Measurements from ENCODE around the gene NIT1. TPM values are rescaled to one million over a fixed set of nuclear protein-coding genes. Genes with fewer than 3 reads are reported as not detected.

Gene NIT1
- polyA plus RNA-seq, 4 donors, result 29.1 to 59.8 (median 48.6) TPM

DNA sequence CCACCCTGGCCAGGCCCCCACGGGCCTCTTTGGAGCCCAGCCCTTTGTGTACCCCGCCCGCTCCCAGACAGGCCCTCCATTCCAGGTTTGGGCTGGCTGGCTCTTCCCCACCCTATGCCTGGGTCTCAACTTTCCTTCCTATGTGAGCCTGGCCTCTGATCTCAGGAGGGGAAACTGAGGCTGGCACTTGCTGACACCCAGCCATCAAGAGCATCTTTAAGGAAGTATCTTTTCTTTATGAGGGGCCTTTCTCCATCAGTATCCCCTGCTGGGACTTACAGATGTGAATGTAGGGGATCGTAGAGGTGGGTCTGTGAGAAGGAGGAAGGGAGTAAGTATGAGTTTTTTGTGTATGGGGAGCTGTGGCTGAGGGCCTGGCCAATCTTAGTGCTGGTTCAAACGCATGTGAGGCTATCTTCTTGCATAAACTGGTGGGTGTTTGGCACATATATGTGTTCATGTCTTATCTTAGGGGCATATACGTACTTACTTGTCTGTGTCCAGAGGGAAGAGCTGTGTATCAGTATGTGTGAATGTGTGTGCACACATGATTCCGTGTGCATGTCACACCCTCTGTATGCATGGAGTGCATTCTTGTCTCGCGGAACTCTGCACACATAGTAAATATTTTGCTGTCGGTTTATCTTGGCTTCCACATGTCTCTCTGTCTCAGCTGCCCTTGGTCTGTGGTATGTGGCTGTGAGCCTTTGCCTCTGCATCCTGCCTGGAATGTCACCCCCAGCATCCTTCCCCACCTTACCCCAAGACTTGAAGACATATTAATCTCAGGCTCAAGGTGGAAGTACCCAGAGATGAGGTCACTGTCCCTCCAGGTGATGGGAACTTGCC lies 33.9 kb upstream of the NIT1 start:
- no peak for DNase-seq (ENCODE audit: low read depth in 4 of 4, low spot score in 3 of 4)

DNA sequence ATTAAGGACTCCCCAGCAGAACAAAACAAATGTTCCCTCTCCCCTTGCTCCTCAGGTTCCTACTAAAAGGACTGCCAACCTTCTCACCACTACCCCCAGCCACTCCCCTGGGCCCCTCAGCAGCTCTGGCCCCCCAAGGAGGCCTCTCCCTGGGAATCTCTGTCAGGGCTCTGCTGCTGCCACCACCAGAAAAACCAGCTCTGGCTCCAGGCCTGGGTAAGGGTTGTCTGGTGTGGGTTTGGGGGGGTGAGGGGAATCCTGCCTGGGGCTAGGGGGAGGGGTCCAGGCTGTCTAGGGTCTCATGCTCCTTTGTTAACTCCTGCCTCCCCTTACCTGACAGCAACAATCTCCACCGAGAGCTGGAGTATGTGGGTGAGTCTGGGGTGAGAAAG lies 33.3 kb upstream of the NIT1 start:
- no peak for DNase-seq (ENCODE audit: low read depth in 4 of 4, low spot score in 3 of 4)

DNA sequence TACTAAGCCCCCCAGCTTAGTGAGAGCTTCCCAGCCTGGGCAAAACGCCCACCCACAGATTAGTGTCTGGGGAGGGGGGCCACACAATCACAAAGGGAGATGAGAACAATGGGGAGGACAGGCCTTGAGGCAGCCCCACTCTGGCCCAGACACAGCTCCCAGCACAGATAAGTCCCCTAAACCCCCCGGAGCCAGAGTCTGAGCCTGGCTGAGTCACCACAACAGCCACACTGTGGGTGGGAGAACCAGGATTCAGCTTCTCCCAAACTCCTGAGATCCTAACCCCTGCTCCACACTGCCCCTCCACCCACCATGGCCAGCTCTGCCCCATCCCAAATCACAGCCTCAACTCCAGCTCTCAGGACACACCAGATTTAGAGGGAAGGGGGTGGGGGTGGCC lies 32.7 kb upstream of the NIT1 start:
- no peak for DNase-seq (ENCODE audit: low read depth in 4 of 4, low spot score in 3 of 4)

DNA sequence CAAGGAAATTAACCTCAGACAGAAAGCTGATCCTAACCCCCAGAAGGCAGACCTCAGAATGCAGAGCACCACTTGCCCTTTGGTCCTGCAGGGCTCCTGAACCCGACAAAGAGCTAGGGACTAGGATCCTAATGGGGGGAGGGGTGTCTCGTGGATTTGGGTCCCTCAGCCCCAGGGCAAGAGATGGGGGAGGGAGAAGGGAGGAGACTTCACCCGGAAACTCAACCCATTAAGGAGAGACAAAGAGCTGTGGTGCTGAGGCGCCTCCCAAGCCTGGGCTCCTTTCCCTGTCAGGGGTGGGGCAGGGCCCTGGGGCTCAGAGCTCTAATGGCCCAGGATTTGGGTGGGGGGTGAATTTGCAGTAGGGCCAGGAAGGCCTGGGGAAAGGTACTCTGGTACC lies 31.4 kb upstream of the NIT1 start:
- DNase-seq (ENCODE audit: low read depth in 4 of 4, low spot score in 3 of 4), result no peak

DNA sequence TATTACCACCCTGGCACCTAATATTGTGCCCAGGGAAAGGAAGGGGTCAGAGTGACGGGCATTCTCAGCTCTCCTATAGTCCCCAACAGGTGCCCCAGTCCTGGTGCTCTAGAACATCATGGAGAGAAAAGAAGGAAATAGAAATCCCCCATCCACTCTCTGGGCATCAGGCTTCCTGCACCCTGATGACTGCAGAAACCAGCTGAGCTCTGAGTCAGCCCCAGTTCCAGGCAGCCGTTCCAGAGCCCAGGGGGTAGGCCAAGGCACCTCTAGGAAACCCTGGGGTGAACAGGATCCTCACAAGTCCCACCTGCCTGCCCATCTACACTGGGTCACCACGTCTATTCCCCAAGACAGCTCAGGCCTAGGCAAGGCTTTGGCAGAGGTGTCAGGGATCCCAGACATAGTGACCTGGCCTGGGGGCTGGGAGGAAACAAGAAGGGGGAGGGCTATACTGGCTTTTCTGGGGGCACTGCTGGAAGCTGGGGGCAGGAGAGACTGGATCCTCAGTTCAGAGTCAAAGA lies 29.3 kb upstream of the NIT1 start:
- no peak for DNase-seq (ENCODE audit: low read depth in 4 of 4, low spot score in 3 of 4)

DNA sequence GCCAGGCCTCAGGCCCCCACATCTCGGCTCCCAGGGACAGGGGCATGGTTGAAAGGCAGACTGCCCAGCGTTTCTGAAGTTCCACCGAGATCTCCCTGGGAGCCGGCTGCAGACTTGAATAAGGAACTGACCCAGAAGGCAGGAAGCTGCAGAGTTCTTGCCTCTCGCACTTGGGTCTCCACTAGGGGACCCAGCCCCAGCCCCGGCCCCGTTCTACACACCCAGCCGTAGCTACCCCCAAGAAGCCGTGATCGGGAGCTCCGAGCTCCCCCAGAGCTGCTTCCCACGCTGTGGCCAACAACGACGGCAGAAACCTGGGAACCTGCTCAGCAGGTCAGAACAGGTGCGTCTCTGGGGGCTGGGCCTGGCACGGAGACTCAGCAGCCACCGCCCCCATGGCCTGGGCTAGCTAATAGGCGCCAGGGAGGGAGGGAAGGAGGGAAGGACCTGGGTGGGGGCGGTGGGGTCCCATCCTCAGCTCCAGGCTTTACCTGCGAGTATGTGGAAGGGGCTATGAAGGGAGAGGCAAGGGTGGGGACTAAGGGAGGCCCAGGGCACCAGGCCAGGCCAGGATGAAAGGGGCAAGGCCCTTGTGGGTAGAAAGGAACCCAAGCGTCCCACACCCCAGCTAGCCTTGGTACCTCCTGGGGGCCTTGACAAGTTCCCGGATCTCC lies 28.5 kb upstream of the NIT1 start, which contains the start of gene NECTIN4:
NECTIN4 (minus strand) TSS at position 308 of the 674 bp plus-strand sequence; CDS start at position 46, 262 bp downstream.
- DNase-seq (ENCODE audit: low read depth in 4 of 4, low spot score in 3 of 4), result no peak

- no peak for DNase-seq (ENCODE audit: low read depth in 4 of 4, low spot score in 3 of 4)
Measured at GRCh38 chr1:161089938-161090337, 28.0 kb upstream of the NIT1 start.

- no peak for DNase-seq (ENCODE audit: low read depth in 4 of 4, low spot score in 3 of 4)
Measured at GRCh38 chr1:161090617-161091016, 27.3 kb upstream of the NIT1 start.

GRCh38 chr1:161091093-161091492 lies 26.8 kb upstream of the NIT1 start:
- DNase-seq (ENCODE audit: low read depth in 4 of 4, low spot score in 3 of 4), result no peak

GRCh38 chr1:161091796-161092507 lies 26.0 kb upstream of the NIT1 start:
- DNase-seq (ENCODE audit: low read depth in 4 of 4, low spot score in 3 of 4), result no peak

DNA sequence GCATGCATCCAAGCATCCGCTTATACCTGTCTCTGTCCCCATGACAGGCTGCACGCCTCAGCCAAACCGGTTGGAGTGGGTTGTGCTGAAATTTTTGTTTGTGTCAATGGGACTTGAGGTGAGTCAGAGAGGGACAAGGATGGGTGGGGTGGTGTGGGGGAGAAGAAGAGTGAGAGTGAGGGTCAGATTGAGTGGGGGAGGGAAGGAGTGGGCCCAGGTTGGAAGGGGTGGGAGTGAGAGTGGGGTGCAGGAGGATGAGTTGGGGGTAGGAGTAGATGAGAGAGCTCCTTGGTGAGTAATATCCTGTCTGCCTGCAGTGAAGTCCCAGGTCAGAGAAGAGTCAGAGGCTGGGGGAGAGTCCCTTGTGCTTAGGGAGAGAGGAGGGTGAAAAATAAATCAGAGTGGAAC lies 25.3 kb upstream of the NIT1 start:
- no peak for DNase-seq (ENCODE audit: low read depth in 4 of 4, low spot score in 3 of 4)

DNA sequence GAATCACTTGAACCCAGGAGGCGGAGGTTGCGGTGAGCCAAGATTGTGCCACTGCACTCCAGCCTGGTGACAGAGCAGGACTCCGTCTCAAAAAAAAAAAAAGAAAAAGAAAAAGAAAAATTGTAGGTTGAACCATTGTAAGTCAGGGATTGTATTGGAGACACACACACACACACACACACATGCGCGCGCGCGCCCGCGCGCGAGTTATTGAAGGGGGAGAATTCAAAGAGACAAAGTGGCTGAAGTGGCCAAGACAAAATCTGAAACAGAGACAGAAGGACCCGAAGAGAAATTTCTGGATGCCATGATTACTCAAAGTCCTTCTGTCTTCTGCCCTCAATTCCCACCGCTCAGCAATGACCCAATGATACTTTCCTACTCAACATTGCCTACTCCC lies 23.4 kb upstream of the NIT1 start:
- DNase-seq (ENCODE audit: low read depth in 4 of 4, low spot score in 3 of 4), result no peak

DNA sequence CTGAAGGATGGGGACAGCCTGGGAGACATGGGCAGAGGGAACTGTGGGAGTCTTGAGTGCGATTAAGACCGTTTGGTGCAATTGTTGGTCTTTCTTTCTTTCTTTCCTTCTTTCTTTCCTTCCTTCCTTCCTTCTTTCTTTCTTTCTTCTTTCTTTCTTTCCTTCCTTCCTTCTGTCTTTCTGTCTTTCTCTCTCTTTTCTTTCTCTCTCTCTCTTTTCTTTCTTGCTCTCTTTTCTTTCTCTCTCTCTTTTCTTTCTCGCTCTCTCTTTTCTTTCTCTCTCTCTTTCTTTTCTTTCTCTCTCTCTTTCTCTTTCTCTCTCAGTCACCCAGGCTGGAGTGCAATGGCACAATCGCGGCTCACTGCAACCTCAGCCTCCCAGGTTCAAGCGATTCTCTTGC lies 22.7 kb upstream of the NIT1 start:
- no peak for DNase-seq (ENCODE audit: low read depth in 4 of 4, low spot score in 3 of 4)

- DNase-seq (ENCODE audit: low read depth in 4 of 4, low spot score in 3 of 4), result no peak
Measured at GRCh38 chr1:161096015-161096414, 21.9 kb upstream of the NIT1 start.

DNA sequence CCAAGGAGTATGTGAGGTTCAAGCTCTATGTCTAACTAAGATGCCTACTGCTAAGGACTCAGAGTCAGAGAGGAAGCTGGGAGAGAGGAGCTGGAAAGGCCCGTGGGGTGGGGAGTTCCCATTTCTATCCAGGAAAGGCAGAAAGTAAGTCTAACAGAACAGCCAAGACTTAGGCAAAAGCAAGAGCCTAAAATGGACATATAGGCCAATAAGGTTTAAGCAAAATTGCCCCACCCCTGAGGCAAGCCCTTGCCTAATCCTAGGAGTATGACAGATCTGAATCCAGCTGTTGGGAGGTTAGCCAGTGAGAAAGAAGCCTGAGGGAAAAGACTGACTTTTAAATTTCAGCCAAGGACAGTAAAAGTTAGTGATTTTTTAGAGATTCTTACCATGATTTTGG lies 21.4 kb upstream of the NIT1 start:
- DNase-seq (ENCODE audit: low read depth in 4 of 4, low spot score in 3 of 4), result no peak

DNA sequence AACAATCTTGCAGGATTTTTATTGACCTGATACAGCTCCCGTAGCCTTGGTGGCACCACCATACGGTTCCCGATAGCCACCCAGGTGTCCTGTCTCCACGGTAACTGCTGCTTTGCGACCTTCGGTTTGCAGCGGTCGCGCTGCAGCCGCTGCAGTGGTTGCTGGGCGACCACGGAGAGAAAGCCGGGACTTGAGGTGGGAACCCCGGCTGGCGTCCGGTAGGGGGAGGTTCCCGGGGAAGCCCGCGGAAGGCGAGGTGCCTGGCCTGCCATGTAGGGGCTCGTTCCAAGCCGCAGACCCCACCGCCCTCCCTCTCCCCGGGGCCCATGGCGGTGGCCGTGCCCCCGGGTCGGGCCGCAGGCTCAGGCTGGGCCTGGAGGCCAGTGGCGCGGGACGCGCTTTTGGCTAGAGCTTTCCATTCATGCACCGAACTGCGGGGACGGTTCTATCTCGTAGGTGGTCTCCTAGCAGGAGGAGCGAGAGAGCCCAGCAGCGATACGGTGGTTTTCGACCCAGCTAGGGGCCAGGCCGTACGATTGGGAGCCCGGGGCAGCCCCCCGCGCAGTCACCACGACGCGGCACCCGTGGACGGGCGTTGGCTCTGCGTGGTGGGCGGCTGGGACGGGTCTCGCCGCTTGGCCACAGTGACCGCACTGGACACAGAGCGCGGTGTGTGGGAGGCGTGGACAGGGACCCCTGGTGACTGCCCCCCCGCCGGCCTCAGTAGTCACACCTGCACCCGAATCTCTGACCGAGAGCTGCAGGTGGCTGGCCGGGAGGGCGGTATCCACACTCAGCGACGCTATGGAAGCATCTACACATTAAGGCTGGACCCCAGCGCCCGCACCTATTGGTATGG lies 19.5 kb upstream of the NIT1 start, which contains the start of gene KLHDC9:
KLHDC9 (plus strand) TSS at position 152 of the 859 bp plus-strand sequence; CDS start at position 327, 175 bp downstream.
- DNase-seq (ENCODE audit: low read depth in 4 of 4, low spot score in 3 of 4), result peak; percentile 70 to 79 (median 75)

- no peak for DNase-seq (ENCODE audit: low read depth in 4 of 4, low spot score in 3 of 4)
Measured at GRCh38 chr1:161099090-161099802, 18.7 kb upstream of the NIT1 start.

GRCh38 chr1:161100556-161100955 lies 17.3 kb upstream of the NIT1 start:
- no peak for DNase-seq (ENCODE audit: low read depth in 4 of 4, low spot score in 3 of 4)

GRCh38 chr1:161106431-161106830 lies 11.5 kb upstream of the NIT1 start:
- no peak for DNase-seq (ENCODE audit: low read depth in 4 of 4, low spot score in 3 of 4)
